ENCODE data around the gene HOTAIR.

Gene HOTAIR

GRCh38 chr12:53980104-53980801 is 5.5 kb upstream of the HOTAIR start:
- DNase-seq (ENCODE audit: low read depth, low spot score): no peak
- no peak overlapping the region for H3K4me3 ChIP-seq (ENCODE audit: low read length)

- no peak for DNase-seq (ENCODE audit: low read depth, low spot score)
- H3K4me3 ChIP-seq (ENCODE audit: low read length): no peak overlapping the region
These were observed 4.0 kb upstream of the HOTAIR start for GRCh38 chr12:53978477-53979356.

DNA sequence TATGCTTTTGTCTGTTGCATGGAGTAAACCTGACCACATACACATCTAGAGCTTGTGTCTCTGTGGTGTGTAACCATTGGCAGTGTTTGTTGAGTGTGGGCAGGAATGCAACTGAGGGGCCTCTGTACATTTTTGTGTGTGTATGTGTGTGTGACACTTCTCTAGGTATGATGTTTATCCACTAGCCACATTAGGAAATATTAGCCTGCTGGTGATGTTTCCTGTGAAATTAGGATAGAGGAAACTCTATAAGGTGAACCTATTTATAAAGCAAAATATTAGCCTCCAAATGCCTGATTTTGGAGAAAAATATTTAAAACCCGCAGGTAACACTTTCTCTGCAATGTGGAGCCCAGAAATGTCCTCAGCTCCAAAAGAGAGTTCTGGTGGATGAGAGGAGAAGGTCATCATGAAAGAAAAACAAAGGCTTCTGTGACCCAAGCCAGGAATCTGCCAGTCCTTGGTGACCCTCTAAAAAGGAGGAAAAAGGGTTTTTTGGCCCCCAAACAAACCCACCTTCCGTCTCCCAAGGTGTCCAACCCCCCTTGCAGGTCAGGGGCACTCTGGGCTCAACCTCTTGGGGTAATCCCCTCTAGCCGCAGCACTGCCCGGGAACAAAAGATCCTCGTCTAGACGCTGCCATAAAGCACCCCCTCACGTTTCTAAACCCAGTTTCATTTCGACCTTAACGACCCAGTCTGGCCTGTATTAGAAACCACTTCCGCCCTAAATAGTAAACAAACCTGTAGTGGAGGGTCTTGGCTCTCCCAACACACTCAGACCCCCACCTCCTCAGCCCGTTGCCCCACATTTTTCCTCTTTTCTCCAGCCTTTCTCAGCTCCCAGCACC is 3.1 kb upstream of the HOTAIR start:
- no peak overlapping the region; the same call in 1 of the 2 replicates for H3K4me3 ChIP-seq (ENCODE audit: low read length)
- DNase-seq (ENCODE audit: low read depth, low spot score): no peak

DNA sequence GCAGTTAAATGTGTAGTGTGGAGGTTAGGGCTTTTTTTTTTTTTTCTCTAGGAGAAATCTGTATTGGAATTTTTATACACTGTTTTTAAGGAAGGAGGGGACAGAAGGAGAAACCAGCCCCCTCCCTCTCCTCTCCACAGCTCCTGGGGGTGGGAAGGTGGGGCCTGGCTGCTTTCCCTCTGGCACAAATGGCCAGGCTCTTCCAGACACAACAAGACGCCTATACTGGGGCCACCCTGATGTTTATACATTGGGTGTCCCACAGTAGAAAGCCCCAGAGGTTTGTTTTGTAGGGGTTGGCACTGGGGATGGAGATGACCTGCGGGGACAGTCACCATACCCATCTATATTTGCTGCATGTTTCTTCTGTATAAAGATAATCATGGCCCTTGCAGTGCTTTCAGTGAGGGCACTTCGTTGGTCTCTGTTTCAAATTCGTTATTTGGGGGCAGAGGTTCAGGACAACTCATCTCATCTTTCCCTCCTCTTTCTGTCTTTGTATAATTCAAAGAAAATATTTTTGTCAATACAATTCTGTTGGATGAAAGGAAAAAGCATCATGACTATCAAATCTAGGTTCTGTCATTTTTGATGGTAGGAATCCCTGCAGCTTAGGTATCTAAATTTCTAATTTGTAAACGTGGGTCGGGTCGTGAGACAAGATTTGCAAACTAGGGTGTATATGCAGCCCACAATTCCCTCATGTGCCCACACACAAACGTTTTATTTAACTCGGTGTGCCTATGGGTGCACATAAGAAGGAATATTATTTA is 2.3 kb upstream of the HOTAIR start:
- H3K4me3 ChIP-seq (ENCODE audit: low read length): no peak overlapping the region
- DNase-seq (ENCODE audit: low read depth, low spot score): no peak

GRCh38 chr12:53976172-53976822 is 1.5 kb upstream of the HOTAIR start:
- no peak overlapping the region for H3K4me3 ChIP-seq (ENCODE audit: low read length)
- no peak for DNase-seq (ENCODE audit: low read depth, low spot score)

DNA sequence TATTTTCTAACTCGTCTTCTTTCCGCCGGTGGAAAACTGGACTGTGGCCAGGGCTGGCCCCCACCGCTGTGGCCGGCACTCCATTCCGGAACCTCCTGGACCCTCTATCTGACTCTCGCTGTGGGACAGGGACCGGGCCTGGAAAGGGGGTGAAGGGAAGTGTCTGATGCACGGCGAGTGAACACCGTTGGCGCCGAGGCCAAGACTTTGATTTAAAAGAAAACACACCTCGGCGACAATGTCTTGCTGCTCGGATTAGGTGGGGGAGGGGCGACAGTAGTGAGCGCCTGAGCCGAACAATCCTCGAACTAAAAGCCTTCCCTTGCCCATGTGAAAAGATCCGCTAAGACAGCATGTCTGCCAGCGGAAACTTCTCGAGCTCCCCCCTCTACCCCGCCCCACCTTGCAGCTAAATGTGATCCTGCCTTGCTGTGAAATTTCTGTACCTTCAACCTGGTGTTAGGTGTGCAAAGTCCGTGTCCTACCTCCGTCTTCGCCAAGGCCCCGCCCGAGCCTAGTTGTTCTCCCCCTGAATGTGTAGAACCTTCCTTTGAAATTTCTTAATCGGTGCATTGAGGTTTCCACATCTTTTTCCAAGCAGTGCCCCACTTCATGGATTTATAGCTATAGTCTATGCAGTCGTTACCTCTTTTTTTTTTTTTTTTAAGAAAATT is 862 bp upstream of the HOTAIR start:
- no peak for DNase-seq (ENCODE audit: low read depth, low spot score)

GRCh38 chr12:53975064-53975471 is 314 bp upstream of the HOTAIR start:
- H3K4me3 ChIP-seq (ENCODE audit: low read length): peak overlapping the region; percentile 49
- DNase-seq (ENCODE audit: low read depth, low spot score): no peak

More for the DNA sequence above, 862 bp upstream of the HOTAIR start:
- H3K4me3 ChIP-seq (ENCODE audit: low read length): peak overlapping the region; percentile 49

DNA sequence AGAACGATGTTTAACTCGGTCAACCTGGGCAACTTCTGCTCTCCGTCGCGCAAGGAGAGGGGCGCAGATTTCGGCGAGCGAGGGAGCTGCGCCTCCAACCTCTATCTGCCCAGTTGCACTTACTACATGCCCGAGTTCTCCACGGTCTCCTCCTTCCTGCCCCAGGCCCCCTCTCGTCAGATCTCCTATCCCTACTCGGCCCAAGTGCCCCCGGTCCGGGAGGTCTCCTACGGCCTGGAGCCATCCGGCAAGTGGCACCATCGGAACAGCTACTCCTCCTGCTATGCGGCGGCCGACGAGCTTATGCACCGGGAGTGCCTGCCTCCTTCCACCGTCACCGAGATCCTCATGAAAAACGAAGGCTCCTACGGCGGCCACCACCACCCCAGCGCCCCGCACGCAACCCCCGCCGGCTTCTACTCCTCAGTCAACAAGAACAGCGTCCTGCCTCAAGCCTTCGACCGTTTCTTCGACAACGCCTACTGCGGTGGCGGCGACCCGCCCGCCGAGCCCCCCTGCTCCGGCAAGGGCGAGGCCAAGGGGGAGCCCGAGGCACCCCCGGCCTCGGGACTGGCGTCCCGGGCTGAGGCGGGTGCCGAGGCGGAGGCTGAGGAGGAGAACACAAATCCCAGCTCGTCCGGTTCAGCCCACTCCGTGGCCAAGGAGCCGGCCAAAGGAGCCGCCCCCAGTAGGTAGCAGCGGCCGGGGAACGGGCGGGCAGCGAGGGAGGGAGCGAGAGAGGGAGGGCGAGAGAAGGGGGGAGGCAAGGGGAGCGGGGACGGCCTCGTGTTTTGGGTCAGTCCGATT is 1.3 kb downstream of the HOTAIR start:
- no peak for DNase-seq (ENCODE audit: low read depth, low spot score)
- no peak overlapping the region for H3K4me3 ChIP-seq (ENCODE audit: low read length)

GRCh38 chr12:53972722-53973235 is 2.0 kb downstream of the HOTAIR start, which contains the start of gene HOXC11:
HOXC11 (plus strand) TSS chr12:53973126; CDS start chr12:53973242, 116 bp downstream.
- DNase-seq (ENCODE audit: low read depth, low spot score): no peak
- H3K4me3 ChIP-seq (ENCODE audit: low read length): no peak within 1 kb of the TSS

- no peak overlapping the region for H3K4me3 ChIP-seq (ENCODE audit: low read length)
- no peak for DNase-seq (ENCODE audit: low read depth, low spot score)
These were observed 2.5 kb downstream of the HOTAIR start for GRCh38 chr12:53972152-53972702.

GRCh38 chr12:53971686-53972085 is 3.1 kb downstream of the HOTAIR start:
- no peak overlapping the region for H3K4me3 ChIP-seq (ENCODE audit: low read length)

GRCh38 chr12:53971129-53971528 is 3.6 kb downstream of the HOTAIR start:
- no peak for DNase-seq (ENCODE audit: low read depth, low spot score)
- H3K4me3 ChIP-seq (ENCODE audit: low read length): no peak overlapping the region

More at GRCh38 chr12:53971686-53972085, 3.1 kb downstream of the HOTAIR start:
- DNase-seq (ENCODE audit: low read depth, low spot score): no peak

DNA sequence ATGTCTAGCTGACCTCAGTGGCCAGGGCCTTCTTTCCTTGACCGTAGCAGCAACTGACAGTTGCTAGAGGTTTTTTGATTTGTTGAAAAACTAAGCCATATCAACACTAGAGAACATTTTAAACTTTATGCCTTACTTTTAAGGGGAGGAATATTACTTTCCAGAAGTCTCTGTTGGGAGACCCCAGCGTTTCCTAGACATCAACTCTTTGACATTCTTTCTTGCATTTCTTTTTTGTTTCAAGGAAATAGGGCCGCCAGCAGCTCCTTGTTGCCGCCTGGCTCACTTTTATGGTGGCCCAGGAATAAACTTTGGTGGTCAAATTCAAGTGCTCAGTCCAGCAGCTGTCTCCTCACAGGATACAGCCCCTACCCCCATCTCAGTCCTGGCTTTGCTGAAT is 4.3 kb downstream of the HOTAIR start:
- no peak overlapping the region for H3K4me3 ChIP-seq (ENCODE audit: low read length)
- DNase-seq (ENCODE audit: low read depth, low spot score): no peak

DNA sequence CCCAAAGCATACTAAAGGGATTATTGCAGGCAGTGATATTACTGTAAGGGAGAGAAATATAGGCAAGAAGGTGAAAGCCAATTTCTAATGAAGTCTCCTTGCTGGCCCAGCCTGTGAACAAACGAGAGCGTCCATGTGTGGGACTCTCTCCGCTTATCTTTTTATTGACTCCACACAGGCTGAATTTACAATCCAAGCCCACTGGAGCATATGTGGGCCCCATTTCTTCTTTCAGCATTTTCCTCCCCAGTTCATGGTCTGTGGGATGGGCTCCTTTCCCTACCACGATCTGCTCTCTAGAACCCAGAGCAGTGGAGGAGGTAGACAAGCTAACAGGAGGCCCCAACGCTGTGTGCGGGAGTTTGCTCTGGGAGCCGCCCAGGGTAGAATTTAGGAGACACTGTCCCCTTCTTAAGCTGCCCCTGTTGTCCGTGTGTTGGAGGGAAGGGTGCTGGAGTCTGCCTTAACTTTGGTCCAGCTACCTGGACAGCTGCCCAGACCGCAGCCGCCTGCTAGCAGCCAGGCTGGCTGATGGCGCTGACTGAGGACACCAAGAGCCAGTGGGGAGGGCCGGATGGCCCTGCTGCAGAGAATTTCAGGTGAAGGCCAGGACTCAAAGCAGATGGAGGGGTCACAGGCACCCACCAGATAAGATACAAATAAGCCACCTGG is 5.0 kb downstream of the HOTAIR start:
- no peak for DNase-seq (ENCODE audit: low read depth, low spot score)
- no peak overlapping the region for H3K4me3 ChIP-seq (ENCODE audit: low read length)

DNA sequence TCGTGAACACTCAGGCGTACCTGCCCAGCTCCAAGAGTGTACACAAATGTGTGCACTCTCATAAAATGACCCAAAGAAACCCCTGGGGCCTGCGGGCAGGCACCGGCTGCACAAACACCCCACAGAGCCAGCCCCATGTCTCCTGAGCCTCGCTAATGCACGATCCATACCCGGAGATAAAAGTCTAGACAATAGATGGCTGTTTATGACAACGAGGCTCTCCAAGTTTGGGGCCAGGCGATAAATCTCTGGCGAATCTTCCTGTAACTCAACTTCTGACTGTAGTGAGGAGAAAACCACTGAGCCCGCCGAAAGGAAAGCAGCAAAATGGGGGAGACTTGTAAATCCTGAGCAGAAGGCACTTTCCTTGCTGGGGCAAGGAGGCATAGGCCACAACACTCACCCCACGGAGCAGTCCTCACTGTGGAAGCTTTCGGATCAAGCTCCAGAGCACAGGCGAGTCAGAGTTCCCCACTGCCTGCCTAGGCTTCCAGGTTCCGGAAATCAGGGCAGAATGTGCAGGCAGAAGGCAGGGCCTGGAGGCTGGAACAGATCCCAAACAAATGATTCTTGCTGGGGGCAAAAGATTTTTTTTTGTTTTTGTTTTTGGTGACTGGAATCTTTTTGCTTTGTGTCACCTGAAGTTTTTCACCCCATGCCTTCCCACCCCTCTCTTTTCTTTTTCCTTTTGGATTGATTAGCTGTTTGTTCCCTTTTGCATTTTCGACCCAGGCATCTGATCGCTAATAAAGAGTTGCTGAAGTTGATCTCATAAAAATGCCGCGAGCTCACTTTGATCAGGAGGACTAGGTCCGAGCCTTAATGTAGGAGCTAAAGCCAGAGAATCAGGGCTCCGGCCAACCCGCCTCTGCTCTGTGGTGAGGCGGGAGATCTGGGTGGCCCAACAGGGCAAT is 6.3 kb downstream of the HOTAIR start:
- DNase-seq (ENCODE audit: low read depth, low spot score): no peak
- no peak overlapping the region for H3K4me3 ChIP-seq (ENCODE audit: low read length)

Measured in Jurkat, Clone E6-1 (cell line).